HG03575 (cell line): ENCODE measurements around the gene CMTM3.
"Not testable (repeated sequence)": the region's sequence is repeated elsewhere in the genome, so short reads cannot be mapped to it uniquely, and the experiment has no call there.

Experiments
- ATAC-seq: cut with Tn5 transposase; IDR thresholded peaks from one replicate; pipeline ENCODE4 v1.9.1; 2021; ENCODE audit not compliant: unreplicated experiment, insufficient number of reproducible peaks, low FRiP score; ENCODE audit errors: extremely low read depth

Gene CMTM3, protein sequence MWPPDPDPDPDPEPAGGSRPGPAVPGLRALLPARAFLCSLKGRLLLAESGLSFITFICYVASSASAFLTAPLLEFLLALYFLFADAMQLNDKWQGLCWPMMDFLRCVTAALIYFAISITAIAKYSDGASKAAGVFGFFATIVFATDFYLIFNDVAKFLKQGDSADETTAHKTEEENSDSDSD

GRCh38 chr16:66604376-66605176, at the start of gene CMTM3:
Gene CMTM3 (plus strand): TSS chr16:66604704. CDS start chr16:66604806, 102 bp downstream.
- no peak for ATAC-seq

DNA sequence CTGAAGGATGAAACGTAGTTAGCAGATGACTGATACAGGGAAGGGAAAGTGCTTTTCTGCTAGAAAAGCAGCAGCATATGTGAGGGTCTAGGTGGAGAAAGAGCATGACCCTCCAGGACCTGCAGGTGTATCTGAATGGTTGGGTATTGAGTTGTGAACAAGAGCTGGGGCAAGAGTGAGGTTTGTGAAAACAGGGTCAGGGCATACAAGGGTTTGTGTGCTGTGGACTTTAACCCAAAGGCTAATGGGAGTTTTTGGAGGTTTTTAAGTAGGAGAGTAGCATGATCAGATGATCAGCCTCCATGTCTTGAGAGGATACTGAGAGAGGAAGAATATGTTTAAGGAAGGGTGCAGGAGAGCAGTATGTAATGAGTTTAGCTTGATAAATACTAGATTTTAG, 44.4 kb upstream of the CMTM3 start:
- no peak for ATAC-seq

GRCh38 chr16:66561381-66562080, 43.0 kb upstream of the CMTM3 start:
- no peak for ATAC-seq

DNA sequence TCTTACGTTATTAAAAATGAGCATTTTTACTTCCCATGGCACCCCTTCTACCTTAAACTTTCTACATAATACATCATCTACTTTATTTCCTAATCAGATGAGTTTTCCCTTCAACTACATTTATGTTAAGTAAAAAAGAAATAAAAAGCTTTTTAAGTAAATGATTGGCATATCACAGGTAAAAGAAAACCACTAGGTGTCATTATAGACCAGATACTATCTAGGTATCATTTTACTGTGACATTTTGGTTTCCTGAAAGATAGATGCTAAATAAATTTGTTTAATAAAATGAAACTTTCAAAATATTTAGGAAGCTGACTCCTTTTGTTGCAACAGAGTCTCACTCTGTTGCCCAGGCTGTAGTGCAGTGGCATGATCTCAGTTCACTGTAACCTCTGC, 42.1 kb upstream of the CMTM3 start:
- no peak for ATAC-seq

DNA sequence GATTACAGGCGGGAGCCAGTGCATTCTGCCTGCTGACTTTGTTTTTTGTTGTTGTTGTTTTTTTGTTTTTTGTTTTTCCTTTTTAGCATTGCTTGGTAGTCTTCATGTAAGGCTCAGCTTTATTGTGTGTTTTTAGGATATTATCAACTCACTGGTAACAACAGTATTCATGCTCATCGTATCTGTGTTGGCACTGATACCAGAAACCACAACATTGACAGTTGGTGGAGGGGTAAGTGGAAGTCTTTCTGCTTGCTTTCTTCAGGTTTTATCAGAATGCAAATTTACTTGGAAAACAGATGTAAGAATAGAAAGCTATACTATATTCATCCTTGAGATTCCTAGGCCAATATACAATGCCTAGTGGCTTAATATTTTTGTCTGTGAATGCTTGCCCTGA, 41.5 kb upstream of the CMTM3 start:
- ATAC-seq, result no peak

DNA sequence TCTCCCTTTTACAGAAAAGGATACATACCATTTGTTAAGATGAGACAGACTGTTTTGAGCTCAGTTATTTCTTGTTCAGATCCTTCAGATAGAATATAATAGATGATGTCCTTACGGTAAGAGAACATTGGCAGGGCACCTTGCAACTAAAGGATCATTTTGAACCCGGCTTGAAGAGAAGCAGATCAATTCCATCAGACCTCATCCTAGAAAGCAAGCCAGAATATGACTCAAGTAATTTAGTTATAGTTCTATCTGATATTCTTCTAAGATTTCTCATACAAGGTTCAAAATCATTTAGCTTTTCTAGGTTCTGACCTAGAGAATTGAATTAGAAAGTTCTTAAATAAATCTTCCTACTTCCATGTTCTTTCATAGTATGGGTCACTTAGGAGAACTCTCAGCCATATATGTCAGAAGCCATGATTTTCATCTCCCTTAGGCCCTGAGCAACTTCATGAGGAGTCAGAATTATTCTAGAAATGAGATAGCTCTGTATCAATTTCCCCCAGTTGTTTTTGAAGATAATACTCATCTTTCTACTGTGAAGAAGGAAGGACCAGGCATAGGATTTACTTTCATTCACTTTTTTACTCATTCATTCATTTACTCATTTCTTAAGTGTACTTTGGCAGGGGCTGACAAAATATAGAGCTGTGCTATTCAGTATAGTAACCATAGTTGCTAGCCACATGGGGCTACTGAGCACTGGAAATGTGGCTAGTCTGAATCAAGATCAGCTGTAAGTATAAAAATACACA, 40.8 kb upstream of the CMTM3 start:
- ATAC-seq, result no peak

- ATAC-seq, result no peak
Measured at GRCh38 chr16:66566051-66566901, 38.2 kb upstream of the CMTM3 start, which contains the start of gene CMTM1. Gene CMTM1 (plus strand): TSS chr16:66566439. CDS start chr16:66566514, 75 bp downstream.

GRCh38 chr16:66567270-66567669, 37.2 kb upstream of the CMTM3 start:
- not testable (repeated sequence) for ATAC-seq

GRCh38 chr16:66568355-66568754, 36.1 kb upstream of the CMTM3 start:
- ATAC-seq, result no peak

GRCh38 chr16:66569131-66569530, 35.4 kb upstream of the CMTM3 start:
- no peak for ATAC-seq

GRCh38 chr16:66569827-66570405, 34.6 kb upstream of the CMTM3 start:
- ATAC-seq, result no peak

DNA sequence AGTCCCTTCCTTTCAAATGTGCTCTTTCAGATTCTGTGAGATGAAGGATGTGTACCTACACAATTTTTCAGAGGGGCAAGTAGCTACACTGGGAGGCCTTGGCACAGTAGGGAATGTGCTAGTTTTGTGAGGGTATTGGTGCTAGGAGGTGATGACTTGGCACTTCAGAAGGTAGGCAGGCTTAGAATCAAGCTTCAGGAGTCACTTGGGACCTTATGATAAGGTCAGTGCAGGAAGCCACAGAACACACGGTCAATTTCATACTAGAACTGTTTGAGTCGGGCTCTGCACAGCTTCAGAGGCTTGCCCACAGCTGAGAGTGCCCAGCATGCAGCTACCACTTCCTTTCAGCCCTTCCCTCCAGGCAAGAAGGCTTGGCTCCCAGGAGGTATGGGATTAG, 32.1 kb upstream of the CMTM3 start:
- ATAC-seq, result no peak

DNA sequence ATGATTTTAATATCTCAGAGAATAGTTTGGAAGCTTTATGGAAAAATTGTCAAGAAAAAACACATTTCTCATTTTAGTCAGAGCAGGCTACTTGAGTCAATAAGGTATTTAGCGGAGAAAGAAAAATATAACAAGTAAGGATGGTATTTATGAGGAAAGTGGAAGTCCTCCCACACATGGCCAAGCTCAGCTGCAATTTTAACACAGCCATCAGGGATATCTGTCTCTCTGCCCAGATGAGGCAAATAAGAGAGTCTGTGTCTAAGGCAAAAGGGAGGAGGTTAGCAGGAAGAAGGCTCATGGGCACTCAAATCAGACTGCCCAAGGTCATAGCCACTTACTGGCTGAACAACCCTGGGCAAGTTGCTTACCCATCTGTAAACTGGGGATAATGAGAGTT, 30.4 kb upstream of the CMTM3 start:
- no peak for ATAC-seq

- no peak for ATAC-seq
Measured at GRCh38 chr16:66574531-66574930, 30.0 kb upstream of the CMTM3 start.

DNA sequence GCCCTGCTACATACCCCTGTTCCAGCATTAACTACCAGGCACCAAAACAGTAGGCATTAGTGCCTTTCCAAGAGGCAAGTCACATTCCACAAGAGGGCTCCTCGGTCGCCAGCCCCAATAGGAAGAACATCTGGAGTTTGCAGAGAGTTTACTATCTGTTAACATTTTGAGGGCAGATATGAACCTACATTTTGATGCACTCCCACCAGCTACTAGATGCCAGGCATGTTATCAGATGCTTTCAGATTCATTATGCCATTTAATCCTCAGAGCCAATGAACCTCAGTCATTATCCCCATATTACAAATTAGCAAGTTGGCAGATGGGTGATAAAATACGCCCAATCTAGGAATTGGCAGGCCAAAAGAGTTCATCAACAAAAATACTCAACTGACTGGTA, 29.4 kb upstream of the CMTM3 start:
- no peak for ATAC-seq

- no peak for ATAC-seq
Measured at GRCh38 chr16:66576296-66576695, 28.2 kb upstream of the CMTM3 start.

- ATAC-seq, result no peak
Measured at GRCh38 chr16:66578651-66579531, 25.6 kb upstream of the CMTM3 start, which contains the start of gene CMTM2. Gene CMTM2 (plus strand): TSS chr16:66579463. CDS start chr16:66579608, 145 bp downstream.
